H9 (cell line): ENCODE data around the gene PTPRN2. TPM values are rescaled to one million over a fixed set of nuclear protein-coding genes. Genes with fewer than 3 reads are reported as not detected.

Experiments used
- DNase-seq: peaks from one replicate; pipeline ENCODE4 v3.0.0-alpha.2; 2017
- H2AFZ ChIP-seq: one replicate; pipeline ENCODE4 v1.6.1; 2013; ENCODE audit warnings: mild to moderate bottlenecking, low read length, control low read depth, moderate library complexity
- H2AK5ac ChIP-seq: 2 replicates; pipeline ENCODE4 v1.6.1; 2013; ENCODE audit warnings: low read length, control low read depth, mixed read lengths; ENCODE audit not compliant: insufficient read length
- H2BK120ac ChIP-seq: one replicate; pipeline ENCODE4 v1.6.1; 2013; ENCODE audit warnings: low read depth, mild to moderate bottlenecking, low read length, control low read depth, inconsistent platforms; ENCODE audit not compliant: poor library complexity, severe bottlenecking
- H2BK12ac ChIP-seq: 2 replicates; pipeline ENCODE4 v1.6.1; 2013; ENCODE audit warnings: low read length, control low read depth, mixed read lengths, low read depth; ENCODE audit not compliant: insufficient read length
- H2BK15ac ChIP-seq: 2 replicates; pipeline ENCODE4 v1.6.1; 2013; ENCODE audit warnings: low read depth, low read length, control low read depth
- H2BK20ac ChIP-seq: one replicate; pipeline ENCODE4 v1.6.1; 2013; ENCODE audit warnings: low read depth, mild to moderate bottlenecking, low read length, control low read depth, inconsistent platforms; ENCODE audit not compliant: poor library complexity, severe bottlenecking
- H2BK5ac ChIP-seq: 2 replicates; pipeline ENCODE4 v1.6.1; 2013; ENCODE audit warnings: low read length, control low read depth, mixed read lengths; ENCODE audit not compliant: insufficient read length
- H3K14ac ChIP-seq: 2 replicates; pipeline ENCODE4 v1.6.1; 2013; ENCODE audit warnings: low read length, control low read depth; ENCODE audit not compliant: insufficient read depth
- H3K18ac ChIP-seq: 2 replicates; pipeline ENCODE4 v1.6.1; 2013; ENCODE audit warnings: low read depth, mild to moderate bottlenecking, mixed read lengths, low read length, control low read depth; ENCODE audit not compliant: insufficient read length
- H3K23ac ChIP-seq: 2 replicates; pipeline ENCODE4 v1.6.1; 2013; ENCODE audit warnings: low read length, control low read depth, mixed read lengths, low read depth; ENCODE audit not compliant: insufficient read length
- H3K23me2 ChIP-seq: 2 replicates; pipeline ENCODE4 v1.6.1; 2013; ENCODE audit warnings: low read depth, mild to moderate bottlenecking, mixed read lengths, low read length, control low read depth; ENCODE audit not compliant: insufficient read length, poor library complexity, severe bottlenecking
- H3K27ac ChIP-seq: 2 replicates; pipeline ENCODE4 v1.5.1; 2013; ENCODE audit warnings: low read length, control low read depth, mixed read lengths, low read depth; ENCODE audit not compliant: insufficient read length
- H3K27me3 ChIP-seq: 2 replicates; pipeline ENCODE4 v1.6.1; 2013; ENCODE audit warnings: low read length, control low read depth, inconsistent platforms; ENCODE audit not compliant: insufficient read depth
- H3K4ac ChIP-seq: 2 replicates; pipeline ENCODE4 v1.6.1; 2013; ENCODE audit warnings: low read depth, mild to moderate bottlenecking, control low read depth, inconsistent platforms, low read length, moderate library complexity
- H3K4me1 ChIP-seq: 2 replicates; pipeline ENCODE4 v1.6.1; 2013; ENCODE audit warnings: low read length, control low read depth, inconsistent platforms; ENCODE audit not compliant: insufficient read depth
- H3K4me2 ChIP-seq: 2 replicates; pipeline ENCODE4 v1.6.1; 2013; ENCODE audit warnings: low read length, control low read depth, mixed read lengths; ENCODE audit not compliant: insufficient read length, insufficient read depth
- H3K56ac ChIP-seq: 2 replicates; pipeline ENCODE4 v1.6.1; 2013; ENCODE audit warnings: low read depth, mild to moderate bottlenecking, mixed read lengths, low read length, control low read depth; ENCODE audit not compliant: insufficient read length
- H3K79me1 ChIP-seq: 2 replicates; pipeline ENCODE4 v1.6.1; 2013; ENCODE audit warnings: low read depth, mild to moderate bottlenecking, moderate library complexity, low read length, control low read depth, inconsistent platforms; ENCODE audit not compliant: insufficient read depth, poor library complexity, severe bottlenecking
- H3K79me2 ChIP-seq: 2 replicates; pipeline ENCODE4 v1.6.1; 2013; ENCODE audit warnings: low read length, control low read depth, inconsistent platforms; ENCODE audit not compliant: insufficient read depth
- H3K9ac ChIP-seq: 2 replicates; pipeline ENCODE4 v1.6.1; 2013; ENCODE audit warnings: low read length, control low read depth, mixed read lengths; ENCODE audit not compliant: insufficient read length; ENCODE audit errors: extremely low read depth
- H3K9me3 ChIP-seq: one replicate; pipeline ENCODE4 v1.6.1; 2013; ENCODE audit warnings: low read depth, low read length, inconsistent platforms; ENCODE audit not compliant: control insufficient read depth
- H3T11ph ChIP-seq: one replicate; pipeline ENCODE4 v1.6.1; 2013; ENCODE audit warnings: mild to moderate bottlenecking, low read length, control low read depth, inconsistent platforms
- H4K20me1 ChIP-seq: one replicate; pipeline ENCODE4 v1.6.1; 2013; ENCODE audit not compliant: control insufficient read depth, insufficient read length, insufficient read depth
- H4K5ac ChIP-seq: 2 replicates; pipeline ENCODE4 v1.6.1; 2013; ENCODE audit warnings: low read depth, mild to moderate bottlenecking, mixed read lengths, low read length, control low read depth; ENCODE audit not compliant: insufficient read length
- H4K8ac ChIP-seq: replicated peaks from 2 replicates; pipeline ENCODE4 v1.6.1; 2013; ENCODE audit warnings: low read length, control low read depth, mixed read lengths, low read depth; ENCODE audit not compliant: insufficient read length
- H4K91ac ChIP-seq: 2 replicates; pipeline ENCODE4 v1.6.1; 2013; ENCODE audit warnings: low read depth, mild to moderate bottlenecking, moderate library complexity, mixed read lengths, low read length, control low read depth; ENCODE audit not compliant: insufficient read length
- H3K27ac Mint-ChIP-seq, 3 experiments: 2 replicates in 2 of 3; 3 replicates in 1 of 3; pipeline ENCODE4 v1.8.0; 2020 to 2021; ENCODE audit warnings: mixed read lengths in 3 of 3, mild to moderate bottlenecking in 1 of 3, moderate library complexity in 1 of 3
- H3K27me3 Mint-ChIP-seq: 2 replicates; pipeline ENCODE4 v1.8.0; 2021; ENCODE audit warnings: low read depth, mild to moderate bottlenecking, moderate library complexity, mixed read lengths
- H3K36me3 Mint-ChIP-seq, 3 experiments: 2 replicates in 2 of 3; 3 replicates in 1 of 3; pipeline ENCODE4 v1.8.0; 2020 to 2021; ENCODE audit warnings: low read depth in 3 of 3, mixed read lengths in 3 of 3; ENCODE audit not compliant: insufficient read depth in 1 of 3
- H3K4me1 Mint-ChIP-seq, 2 experiments: 2 replicates each; pipeline ENCODE4 v1.8.0; 2020; ENCODE audit warnings: mixed read lengths in 2 of 2
- H3K4me3 Mint-ChIP-seq, 2 experiments: 2 replicates in 1 of 2; 3 replicates in 1 of 2; pipeline ENCODE4 v1.8.0; 2020 to 2021; ENCODE audit warnings: mild to moderate bottlenecking in 2 of 2, mixed read lengths in 2 of 2, moderate library complexity in 1 of 2
- H3K9me3 Mint-ChIP-seq, 2 experiments: 2 replicates in 1 of 2; 3 replicates in 1 of 2; pipeline ENCODE4 v1.8.0; 2020; ENCODE audit warnings: mild to moderate bottlenecking in 2 of 2, mixed read lengths in 2 of 2, moderate library complexity in 1 of 2
- WGBS: extraction: QIAGEN DNeasy Blood & Tissue Kit; methylation state at CpG from one replicate; pipeline ENCODE4 v1.1.7; 2013; ENCODE audit warnings: missing lambda C conversion rate, low lambda C conversion rate, mixed read lengths; ENCODE audit not compliant: insufficient read length; ENCODE audit errors: extremely low coverage; 5-methylcytosine and 5-hydroxymethylcytosine counted together
- total RNA-seq: library from RNA; stranded (reverse); gene quantifications from 2 replicates; pipeline ENCODE4 v1.2.1, GENCODE V29; 2021
- TF ChIP-seq, protein P1 (sequence below): fragments of 200-600 bp; sonication (generic); conservative IDR thresholded peaks from 3 replicates; pipeline ENCODE4 v1.8.0; 2021; ENCODE audit warnings: antibody characterized with exemption, mild to moderate bottlenecking

Gene PTPRN2
- total RNA-seq, 1 experiment from 2014 or later, result 5.2 TPM

DNA sequence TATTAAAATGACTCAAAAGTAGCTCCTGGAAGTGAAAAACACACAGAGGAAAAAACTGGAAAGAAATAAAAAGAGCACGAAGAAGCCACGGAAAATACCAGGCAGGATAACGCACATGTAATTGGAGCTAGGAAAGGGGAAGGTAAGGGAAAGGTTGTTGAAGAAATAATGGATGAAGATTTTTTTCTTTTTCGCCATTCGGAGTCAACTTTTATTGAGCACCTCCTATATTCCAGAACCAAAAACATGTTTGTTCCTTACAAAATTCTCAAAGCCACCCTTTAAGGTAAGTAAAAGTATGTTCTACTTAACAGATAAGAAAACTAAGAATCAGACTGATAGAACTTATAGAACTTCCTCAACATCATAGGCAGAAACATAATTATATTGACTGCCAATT is 32.8 kb upstream of the PTPRN2 start:
- WGBS, result no CpG with 5 or more reads among the region's 5 CpGs
- Histone ChIP-seq H2AFZ (no peak overlapping the region), H3K9ac (no peak overlapping the region), H3K23ac (no peak overlapping the region), H3K27me3 (no peaks in the 10 kb centered on the region), H3K14ac (no peak overlapping the region), H2AK5ac (no peak overlapping the region), H3K18ac (no peak overlapping the region), H3K79me2 (no peaks in the 10 kb centered on the region), H3T11ph (no peak overlapping the region), H3K4me1 (peaks cover 8% of the 10 kb centered on the region), H4K20me1 (no peaks in the 10 kb centered on the region), H3K27ac (no peak overlapping the region), H2BK5ac (no peak overlapping the region), H2BK15ac (no peak overlapping the region), H2BK120ac (no peak overlapping the region), H3K4me2 (no peak overlapping the region), H2BK20ac (no peak overlapping the region), H4K8ac (no peak overlapping the region), H2BK12ac (no peak overlapping the region), H4K91ac (no peak overlapping the region), H3K4ac (no peak overlapping the region), H3K56ac (no peak overlapping the region), H3K79me1 (peaks cover 4% of the 10 kb centered on the region), H4K5ac (no peak overlapping the region), H3K23me2 (no peaks in the 10 kb centered on the region), H3K9me3 (no peaks in the 10 kb centered on the region)
- TF ChIP-seq, protein P1, sequence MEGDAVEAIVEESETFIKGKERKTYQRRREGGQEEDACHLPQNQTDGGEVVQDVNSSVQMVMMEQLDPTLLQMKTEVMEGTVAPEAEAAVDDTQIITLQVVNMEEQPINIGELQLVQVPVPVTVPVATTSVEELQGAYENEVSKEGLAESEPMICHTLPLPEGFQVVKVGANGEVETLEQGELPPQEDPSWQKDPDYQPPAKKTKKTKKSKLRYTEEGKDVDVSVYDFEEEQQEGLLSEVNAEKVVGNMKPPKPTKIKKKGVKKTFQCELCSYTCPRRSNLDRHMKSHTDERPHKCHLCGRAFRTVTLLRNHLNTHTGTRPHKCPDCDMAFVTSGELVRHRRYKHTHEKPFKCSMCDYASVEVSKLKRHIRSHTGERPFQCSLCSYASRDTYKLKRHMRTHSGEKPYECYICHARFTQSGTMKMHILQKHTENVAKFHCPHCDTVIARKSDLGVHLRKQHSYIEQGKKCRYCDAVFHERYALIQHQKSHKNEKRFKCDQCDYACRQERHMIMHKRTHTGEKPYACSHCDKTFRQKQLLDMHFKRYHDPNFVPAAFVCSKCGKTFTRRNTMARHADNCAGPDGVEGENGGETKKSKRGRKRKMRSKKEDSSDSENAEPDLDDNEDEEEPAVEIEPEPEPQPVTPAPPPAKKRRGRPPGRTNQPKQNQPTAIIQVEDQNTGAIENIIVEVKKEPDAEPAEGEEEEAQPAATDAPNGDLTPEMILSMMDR, result no peak
- Mint-ChIP-seq H3K4me1 (peaks cover 35 to 37% of the 10 kb centered on the region in 2 experiments), H3K27ac (no peak overlapping the region), H3K4me3 (no peak overlapping the region), H3K27me3 (no peaks in the 10 kb centered on the region), H3K36me3 (peaks cover 5 to 30% (median 26%) of the 10 kb centered on the region in 3 experiments; a peak in 6 of 7 replicates), H3K9me3 (no peaks in the 10 kb centered on the region)
- no peak for DNase-seq
